Neural cell (in vitro differentiated cells): Measurements from ENCODE around the gene NPLOC4.

ENCODE experiments used
- CTCF ChIP-seq: fragments of 450-650 bp; IDR thresholded peaks from 2 replicates; pipeline ENCODE4 v1.5.1; 2014; ENCODE audit warnings: antibody characterized with exemption, mild to moderate bottlenecking, moderate library complexity; ENCODE audit not compliant: poor library complexity, severe bottlenecking
- EP300 ChIP-seq: fragments of 450-650 bp; conservative IDR thresholded peaks from 2 replicates; pipeline ENCODE4 v1.6.1; 2014; ENCODE audit warnings: antibody characterized with exemption, mild to moderate bottlenecking, moderate library complexity; ENCODE audit not compliant: poor library complexity, severe bottlenecking

- TF ChIP-seq EP300 (no peak), CTCF (no peak)
Observed at GRCh38 chr17:81514739-81515529, 122.0 kb downstream of the NPLOC4 start.
